CD4-positive, alpha-beta T cell (primary cell): ENCODE results near the gene COBL. TPM values are rescaled to one million over a fixed set of nuclear protein-coding genes. Genes with fewer than 3 reads are reported as not detected.

Experiments used
- ATAC-seq: fragments of 200-7000 bp; cut with Tn5 transposase; one replicate; pipeline ENCODE4 v1.10.0; 2022; ENCODE audit warnings: mild to moderate bottlenecking; ENCODE audit not compliant: poor library complexity
- CTCF ChIA-PET: fragments of 350-600 bp; sonication (Branson Sonifier 250); formaldehyde crosslinking; loops from one replicate; lab custom pipeline; 2021; ENCODE audit warnings: antibody characterized with exemption, inconsistent platforms; lab: Charles Lee
- POLR2A ChIA-PET: fragments of 350-600 bp; sonication (Branson Sonifier 250); formaldehyde crosslinking; loops from one replicate; lab custom pipeline; 2021; ENCODE audit warnings: antibody characterized with exemption, inconsistent platforms; lab: Charles Lee
- DNase-seq, 14 experiments: peaks; one replicate each; pipeline ENCODE4 v3.0.0-alpha.2; 2013 to 2020; ENCODE audit warnings: mixed read lengths in 2 of 14
- H3K27ac ChIP-seq, 2 donors: one replicate each; pipeline versions ENCODE4 v1.5.1 to v1.7.0; 2013; ENCODE audit warnings: low read length in 2 of 2, low read depth in 1 of 2, mild to moderate bottlenecking in 1 of 2
- H3K27me3 ChIP-seq, 2 experiments: 1 replicate in 1 of 2; 2 replicates in 1 of 2; pipeline versions ENCODE4 v1.6.1 to v1.7.0; 2013; ENCODE audit warnings: low read length in 2 of 2, control low read depth in 1 of 2, mild to moderate bottlenecking in 1 of 2, moderate library complexity in 1 of 2; ENCODE audit not compliant: insufficient read depth in 2 of 2, control insufficient read depth in 1 of 2
- H3K36me3 ChIP-seq: one replicate; pipeline ENCODE4 v1.6.1; 2013; ENCODE audit warnings: low read length, control low read depth; ENCODE audit not compliant: insufficient read depth
- H3K4me1 ChIP-seq: one replicate; pipeline ENCODE4 v1.6.1; 2013; ENCODE audit warnings: low read length, control low read depth; ENCODE audit not compliant: insufficient read depth
- H3K4me3 ChIP-seq: one replicate; pipeline ENCODE4 v1.5.1; 2013; ENCODE audit warnings: mild to moderate bottlenecking, low read length, moderate library complexity
- H3K9me3 ChIP-seq, 2 experiments: 1 replicate in 1 of 2; 2 replicates in 1 of 2; pipeline versions ENCODE4 v1.6.1 to v1.7.0; 2013; ENCODE audit warnings: low read length in 2 of 2, mild to moderate bottlenecking in 2 of 2, control low read depth in 1 of 2, moderate library complexity in 1 of 2; ENCODE audit not compliant: control insufficient read depth in 1 of 2, insufficient read depth in 1 of 2
- H3K27ac Mint-ChIP-seq: one replicate; pipeline ENCODE4 v1.8.0; 2020; ENCODE audit warnings: mixed read lengths
- H3K27me3 Mint-ChIP-seq: one replicate; pipeline ENCODE4 v1.8.0; 2021; ENCODE audit warnings: mixed read lengths
- H3K36me3 Mint-ChIP-seq: one replicate; pipeline ENCODE4 v1.8.0; 2021; ENCODE audit warnings: low read depth, mixed read lengths
- H3K4me1 Mint-ChIP-seq: one replicate; pipeline ENCODE4 v1.8.0; 2021; ENCODE audit warnings: low read depth, mixed read lengths
- H3K4me3 Mint-ChIP-seq: one replicate; pipeline ENCODE4 v1.8.0; 2020; ENCODE audit warnings: mild to moderate bottlenecking, mixed read lengths
- H3K9me3 Mint-ChIP-seq: one replicate; pipeline ENCODE4 v1.8.0; 2020; ENCODE audit warnings: mixed read lengths
- CTCF ChIP-seq: fragments of 200-600 bp; IDR thresholded peaks from one replicate; pipeline ENCODE4 v1.8.0; 2022; ENCODE audit warnings: antibody characterized with exemption, mild to moderate bottlenecking
- intact Hi-C, 2 experiments: fragments of 100-400 bp; cut with DNase I in 1 of 2; cut with micrococcal nuclease in 1 of 2; formaldehyde crosslinking; loops; one replicate each; pipeline versions ENCODE4 v1.15.1 to v1.9.0; 2023 to 2025; cut with DNase I, micrococcal nuclease
- total RNA-seq, 174 experiments: library from RNA in 2 of 174; stranded (reverse) in 2 of 174; gene quantifications; one replicate each; pipeline ENCODE4 v1.2.3 and lab custom pipeline; 2021 to 2026

COBL gene
- total RNA-seq, 2 experiments from 2014 or later = not detected

GRCh38 chr7:50988988-50989387 is 327.6 kb downstream of the COBL start:
- intact Hi-C loops = no loop called here

DNA sequence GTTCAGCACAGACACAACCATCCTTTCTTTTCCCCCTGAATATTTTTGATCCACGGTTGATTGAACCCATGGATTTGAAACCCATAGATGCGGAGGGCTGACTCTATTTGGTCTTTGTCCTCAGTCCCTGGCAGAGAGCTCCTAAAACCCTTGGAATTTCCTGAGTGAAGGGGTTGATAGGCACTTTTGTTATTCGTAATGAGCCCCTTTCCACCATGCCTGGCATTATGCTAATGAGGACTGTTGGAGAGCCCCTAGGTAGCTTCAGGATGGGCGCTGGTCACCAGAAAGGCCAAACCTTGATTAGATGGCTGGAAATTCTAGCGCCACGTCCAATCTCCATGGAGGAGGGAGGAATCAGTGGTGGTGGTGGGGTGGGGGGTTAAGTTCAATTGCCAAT is 328.1 kb downstream of the COBL start:
- H3K4me3 Mint-ChIP-seq = no peak overlapping the region
- H3K4me1 Mint-ChIP-seq = no peaks in the 10 kb centered on the region
- Histone ChIP-seq H3K36me3 (no peaks in the 10 kb centered on the region), H3K27me3 (no peaks in the 10 kb centered on the region), H3K9me3 (no peaks in the 10 kb centered on the region), H3K27ac (no peak overlapping the region), H3K4me1 (no peaks in the 10 kb centered on the region), H3K4me3 (no peak overlapping the region)
- H3K36me3 Mint-ChIP-seq = no peaks in the 10 kb centered on the region
- H3K9me3 Mint-ChIP-seq = peaks cover 2% of the 10 kb centered on the region
- no peak for TF ChIP-seq CTCF
- no peak overlapping the region for H3K27ac Mint-ChIP-seq
- POLR2A ChIA-PET = no interaction called here
- DNase-seq = no peak
- no peak for ATAC-seq
- intact Hi-C loops = no loop called here
- CTCF ChIA-PET = no interaction called here
- peaks cover 8% of the 10 kb centered on the region for H3K27me3 Mint-ChIP-seq

More at GRCh38 chr7:50988988-50989387, 327.6 kb downstream of the COBL start:
- Histone ChIP-seq H3K36me3 (no peaks in the 10 kb centered on the region), H3K9me3 (no peaks in the 10 kb centered on the region), H3K27me3 (no peaks in the 10 kb centered on the region), H3K4me1 (no peaks in the 10 kb centered on the region), H3K27ac (no peak overlapping the region), H3K4me3 (no peak overlapping the region)
- H3K27ac Mint-ChIP-seq = no peak overlapping the region
- H3K27me3 Mint-ChIP-seq = peaks cover 3% of the 10 kb centered on the region
- peaks cover 2% of the 10 kb centered on the region for H3K9me3 Mint-ChIP-seq
- no peak for ATAC-seq
- ChIA-PET POLR2A (no interaction called here), CTCF (no interaction called here)
- no peak for DNase-seq
- no peak overlapping the region for H3K4me3 Mint-ChIP-seq
- H3K4me1 Mint-ChIP-seq = no peaks in the 10 kb centered on the region
- no peaks in the 10 kb centered on the region for H3K36me3 Mint-ChIP-seq
- no peak for TF ChIP-seq CTCF

DNA sequence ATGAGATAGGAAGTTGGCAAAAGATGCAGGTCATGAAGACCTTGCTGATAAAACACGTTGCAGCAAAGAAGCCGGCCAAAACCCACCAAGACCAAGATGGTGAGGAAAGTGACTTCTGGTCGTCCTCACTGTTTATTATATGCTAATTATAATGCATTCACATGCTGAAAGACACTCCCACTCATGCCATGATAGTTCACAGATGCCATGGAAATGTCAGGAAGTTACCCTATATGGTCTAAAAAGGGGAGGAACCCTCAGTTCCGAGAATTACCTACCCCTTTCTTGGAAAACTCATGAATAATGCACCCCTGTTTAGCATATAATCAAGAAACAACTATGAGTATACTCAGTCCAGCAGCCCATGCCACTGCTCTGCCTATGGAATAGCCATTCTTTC is 331.5 kb downstream of the COBL start:
- ChIA-PET CTCF (no interaction called here), POLR2A (no interaction called here)
- intact Hi-C loops = no loop called here
- Histone ChIP-seq H3K4me3 (no peak overlapping the region), H3K9me3 (no peaks in the 10 kb centered on the region), H3K27me3 (peaks cover 0 to 7% of the 10 kb centered on the region in 2 experiments), H3K27ac (no peak overlapping the region), H3K36me3 (no peaks in the 10 kb centered on the region), H3K4me1 (no peaks in the 10 kb centered on the region)
- H3K4me3 Mint-ChIP-seq = no peak overlapping the region
- no peaks in the 10 kb centered on the region for H3K4me1 Mint-ChIP-seq
- no peak overlapping the region for H3K27ac Mint-ChIP-seq
- H3K36me3 Mint-ChIP-seq = no peaks in the 10 kb centered on the region
- peaks cover 22% of the 10 kb centered on the region for H3K27me3 Mint-ChIP-seq
- no peak for TF ChIP-seq CTCF
- H3K9me3 Mint-ChIP-seq = peaks cover under 1% of the 10 kb centered on the region
- ATAC-seq (no peak), DNase-seq (no peak)
